Lower lobe of right lung (tissue), 2 donors: Measurements from ENCODE around the gene NCKAP5L. TPM values are rescaled to one million over a fixed set of nuclear protein-coding genes. Genes with fewer than 3 reads are reported as not detected.

Source experiments
- ATAC-seq, 2 donors: fragments of 200-7000 bp; cut with Tn5 transposase; one replicate each; pipeline ENCODE4 v1.9.1; 2020 to 2022; ENCODE audit warnings: mild to moderate bottlenecking in 2 of 2, moderate library complexity in 2 of 2
- DNase-seq: peaks from one replicate; pipeline ENCODE4 v3.0.0-alpha.2; 2020
- H3K27ac ChIP-seq: fragments of 200-600 bp; one replicate; pipeline ENCODE4 v1.8.0; 2022
- H3K27me3 ChIP-seq: fragments of 200-600 bp; one replicate; pipeline ENCODE4 v1.8.0; 2022; ENCODE audit warnings: low read depth
- H3K36me3 ChIP-seq: fragments of 200-600 bp; one replicate; pipeline ENCODE4 v1.8.0; 2022; ENCODE audit warnings: mild to moderate bottlenecking
- H3K4me1 ChIP-seq: fragments of 200-600 bp; one replicate; pipeline ENCODE4 v1.8.0; 2022
- H3K4me3 ChIP-seq: fragments of 200-600 bp; one replicate; pipeline ENCODE4 v1.8.0; 2022; ENCODE audit warnings: mild to moderate bottlenecking
- H3K9me3 ChIP-seq: fragments of 200-600 bp; one replicate; pipeline ENCODE4 v1.8.0; 2022
- CTCF ChIP-seq: fragments of 200-600 bp; IDR thresholded peaks from one replicate; pipeline ENCODE4 v1.8.0; 2022; ENCODE audit warnings: antibody characterized with exemption, mild to moderate bottlenecking
- intact Hi-C: fragments of 100-400 bp; cut with DNase I; formaldehyde crosslinking; loops from one replicate; pipeline ENCODE4 v1.11.0; 2022
- total RNA-seq: library from RNA; stranded (reverse); fragmentation: NEBNext Ultra II Directional; extraction: Animal tissue kit (Norgen Biotek cat#: 25700); gene quantifications from one replicate; pipeline ENCODE4 v1.2.1, GENCODE V29; 2021
- donor health status: DM: no; HTN: yes; CAD: no; lungs with severe emphysema.

Gene NCKAP5L
- total RNA-seq, 1 donor from 2014 or later, result 24.5 TPM

GRCh38 chr12:49867570-49868341 is 39.5 kb upstream of the NCKAP5L start:
- intact Hi-C loops, result no loop called here
- Histone ChIP-seq H3K9me3 (no peaks in the 10 kb centered on the region), H3K36me3 (no peaks in the 10 kb centered on the region), H3K4me1 (peaks cover 35% of the 10 kb centered on the region), H3K27me3 (peaks cover 9% of the 10 kb centered on the region), H3K27ac (peak overlapping the region; percentile 44), H3K4me3 (no peak overlapping the region)
- TF ChIP-seq CTCF, result no peak
- DNase-seq (no peak), ATAC-seq (peak; percentile 73 to 77)

- peak; percentile 81 to 84 for ATAC-seq
- Histone ChIP-seq H3K27me3 (peaks cover 9% of the 10 kb centered on the region), H3K9me3 (no peaks in the 10 kb centered on the region), H3K27ac (peak overlapping the region; percentile 44), H3K4me3 (no peak overlapping the region), H3K4me1 (peaks cover 29% of the 10 kb centered on the region), H3K36me3 (no peaks in the 10 kb centered on the region)
- peak; percentile 85 for DNase-seq
- intact Hi-C loops, result no loop called here
- TF ChIP-seq CTCF, result peak; percentile 98
These were observed 38.8 kb upstream of the NCKAP5L start for GRCh38 chr12:49866859-49867569.

GRCh38 chr12:49865782-49866135 is 37.5 kb upstream of the NCKAP5L start:
- no peak for ATAC-seq
- Histone ChIP-seq H3K36me3 (no peaks in the 10 kb centered on the region), H3K9me3 (no peaks in the 10 kb centered on the region), H3K27ac (no peak overlapping the region), H3K27me3 (peaks cover 9% of the 10 kb centered on the region), H3K4me3 (no peak overlapping the region), H3K4me1 (peaks cover 29% of the 10 kb centered on the region)
- no peak for DNase-seq
- TF ChIP-seq CTCF, result no peak
- intact Hi-C loops, result no loop called here

- no peak for TF ChIP-seq CTCF
- Histone ChIP-seq H3K27me3 (peaks cover 9% of the 10 kb centered on the region), H3K9me3 (no peaks in the 10 kb centered on the region), H3K4me3 (no peak overlapping the region), H3K4me1 (peaks cover 29% of the 10 kb centered on the region), H3K27ac (no peak overlapping the region), H3K36me3 (no peaks in the 10 kb centered on the region)
- no peak for ATAC-seq
- DNase-seq, result no peak
- intact Hi-C loops, result no loop called here
These were observed 37.0 kb upstream of the NCKAP5L start for GRCh38 chr12:49865109-49865781.

- intact Hi-C loops, result no loop called here
- ATAC-seq (no peak), DNase-seq (no peak)
- Histone ChIP-seq H3K4me3 (no peak overlapping the region), H3K27me3 (peaks cover 9% of the 10 kb centered on the region), H3K9me3 (no peaks in the 10 kb centered on the region), H3K27ac (no peak overlapping the region), H3K4me1 (peaks cover 28% of the 10 kb centered on the region), H3K36me3 (no peaks in the 10 kb centered on the region)
- TF ChIP-seq CTCF, result no peak
These were observed 36.5 kb upstream of the NCKAP5L start for GRCh38 chr12:49864798-49865090.
